ENCODE results near the gene ZNF672. TPM values are rescaled to one million over a fixed set of nuclear protein-coding genes. Genes with fewer than 3 reads are reported as not detected.

The ZNF672 gene
- total and polyA plus RNA-seq, 2 of the 13 experiments (the other 11 are each of a cell fraction or from before 2014, with no cell fraction given) = 17.2 to 22.9 TPM

DNA sequence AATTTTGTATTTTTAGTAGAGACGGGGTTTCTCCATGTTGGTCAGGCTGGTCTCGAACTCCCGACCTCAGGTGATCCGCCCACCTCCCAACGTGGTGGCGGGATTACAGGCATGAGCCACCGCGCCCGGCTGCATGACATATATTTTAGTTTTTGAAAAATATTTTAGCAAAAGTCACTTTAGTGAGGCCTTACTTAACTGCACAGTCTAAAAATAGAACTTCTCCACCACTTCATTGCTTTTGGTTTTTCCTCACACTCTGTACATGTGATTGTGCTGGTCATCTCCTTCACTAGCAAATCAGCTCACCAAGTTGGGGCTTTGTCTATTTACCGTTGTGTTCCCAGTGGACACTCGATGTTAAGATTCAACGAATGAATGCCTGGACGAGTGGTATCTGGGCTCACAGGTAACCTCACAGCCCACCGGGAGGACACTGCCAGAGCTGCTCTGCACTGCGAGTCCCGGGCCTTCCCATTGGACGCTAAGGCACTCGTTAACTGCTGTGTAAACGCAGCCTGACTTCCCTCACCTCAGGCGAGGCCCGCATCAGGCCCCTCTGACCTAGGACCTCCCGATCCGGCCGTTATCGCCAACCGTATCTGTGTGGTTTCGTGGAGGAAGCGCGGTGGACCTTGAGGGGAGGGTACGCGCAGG lies 34.9 kb downstream of the ZNF672 start (continued):
- TF ChIP-seq ZNF446 (CRISPR knock-in tag; IDR thresholded peaks at IDR 0.05) (no peak), NR2F2 (IDR thresholded peaks at IDR 0.05; ENCODE audit: borderline replicate concordance, low read depth) (no peak), MAX (IDR thresholded peaks at IDR 0.05) (peak; percentile 45; the same call in 1 of the 2 replicates), ZFP36 (IDR thresholded peaks at IDR 0.05; ENCODE audit: borderline replicate concordance, low read depth, low read length, partially characterized antibody) (no peak), ARNTL (CRISPR knock-in tag; IDR thresholded peaks at IDR 0.05) (no peak), HNF4A (CRISPR knock-in tag; IDR thresholded peaks at IDR 0.05) (no peak), ZNF326 (CRISPR knock-in tag; IDR thresholded peaks at IDR 0.05; ENCODE audit: borderline replicate concordance) (no peak), PTBP1 (IDR thresholded peaks at IDR 0.05; ENCODE audit: low read depth, low read length, poor library complexity, severe bottlenecking) (no peak), RBFOX2 (IDR thresholded peaks at IDR 0.05; ENCODE audit: low read depth, low read length) (no peak), ZNF557 (CRISPR knock-in tag; IDR thresholded peaks at IDR 0.05) (no peak), RBAK (CRISPR knock-in tag; IDR thresholded peaks at IDR 0.05) (no peak), ZNF816 (CRISPR knock-in tag; IDR thresholded peaks at IDR 0.05; ENCODE audit: borderline replicate concordance) (no peak), SATB2 (CRISPR knock-in tag; IDR thresholded peaks at IDR 0.05) (no peak), HOXA7 (CRISPR knock-in tag; IDR thresholded peaks at IDR 0.05) (no peak), CHCHD3 (CRISPR knock-in tag; IDR thresholded peaks at IDR 0.05) (no peak), KAT8 (CRISPR knock-in tag; IDR thresholded peaks at IDR 0.05) (no peak), ELF1 (CRISPR knock-in tag; IDR thresholded peaks at IDR 0.05) (no peak), ZSCAN20 (CRISPR knock-in tag; IDR thresholded peaks at IDR 0.05; ENCODE audit: borderline replicate concordance) (no peak), SKI (IDR thresholded peaks at IDR 0.05; ENCODE audit: partially characterized antibody) (no peak), ZNF292 (CRISPR knock-in tag; IDR thresholded peaks at IDR 0.05; ENCODE audit: borderline replicate concordance, low read depth) (peak; percentile 17; the same call in 1 of the 2 replicates), ZNF33A (CRISPR knock-in tag; IDR thresholded peaks at IDR 0.05; ENCODE audit: borderline replicate concordance) (no peak)
- TF ChIP-seq, protein P1, sequence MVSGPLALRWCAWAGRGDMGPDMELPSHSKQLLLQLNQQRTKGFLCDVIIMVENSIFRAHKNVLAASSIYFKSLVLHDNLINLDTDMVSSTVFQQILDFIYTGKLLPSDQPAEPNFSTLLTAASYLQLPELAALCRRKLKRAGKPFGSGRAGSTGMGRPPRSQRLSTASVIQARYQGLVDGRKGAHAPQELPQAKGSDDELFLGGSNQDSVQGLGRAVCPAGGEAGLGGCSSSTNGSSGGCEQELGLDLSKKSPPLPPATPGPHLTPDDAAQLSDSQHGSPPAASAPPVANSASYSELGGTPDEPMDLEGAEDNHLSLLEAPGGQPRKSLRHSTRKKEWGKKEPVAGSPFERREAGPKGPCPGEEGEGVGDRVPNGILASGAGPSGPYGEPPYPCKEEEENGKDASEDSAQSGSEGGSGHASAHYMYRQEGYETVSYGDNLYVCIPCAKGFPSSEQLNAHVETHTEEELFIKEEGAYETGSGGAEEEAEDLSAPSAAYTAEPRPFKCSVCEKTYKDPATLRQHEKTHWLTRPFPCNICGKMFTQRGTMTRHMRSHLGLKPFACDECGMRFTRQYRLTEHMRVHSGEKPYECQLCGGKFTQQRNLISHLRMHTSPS (CRISPR knock-in tag; IDR thresholded peaks at IDR 0.05; ENCODE audit: low read depth) = no peak
- TF ChIP-seq, protein P2, sequence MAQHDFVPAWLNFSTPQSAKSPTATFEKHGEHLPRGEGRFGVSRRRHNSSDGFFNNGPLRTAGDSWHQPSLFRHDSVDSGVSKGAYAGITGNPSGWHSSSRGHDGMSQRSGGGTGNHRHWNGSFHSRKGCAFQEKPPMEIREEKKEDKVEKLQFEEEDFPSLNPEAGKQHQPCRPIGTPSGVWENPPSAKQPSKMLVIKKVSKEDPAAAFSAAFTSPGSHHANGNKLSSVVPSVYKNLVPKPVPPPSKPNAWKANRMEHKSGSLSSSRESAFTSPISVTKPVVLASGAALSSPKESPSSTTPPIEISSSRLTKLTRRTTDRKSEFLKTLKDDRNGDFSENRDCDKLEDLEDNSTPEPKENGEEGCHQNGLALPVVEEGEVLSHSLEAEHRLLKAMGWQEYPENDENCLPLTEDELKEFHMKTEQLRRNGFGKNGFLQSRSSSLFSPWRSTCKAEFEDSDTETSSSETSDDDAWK (CRISPR knock-in tag; IDR thresholded peaks at IDR 0.05) = no peak
- TF ChIP-seq, protein P3, sequence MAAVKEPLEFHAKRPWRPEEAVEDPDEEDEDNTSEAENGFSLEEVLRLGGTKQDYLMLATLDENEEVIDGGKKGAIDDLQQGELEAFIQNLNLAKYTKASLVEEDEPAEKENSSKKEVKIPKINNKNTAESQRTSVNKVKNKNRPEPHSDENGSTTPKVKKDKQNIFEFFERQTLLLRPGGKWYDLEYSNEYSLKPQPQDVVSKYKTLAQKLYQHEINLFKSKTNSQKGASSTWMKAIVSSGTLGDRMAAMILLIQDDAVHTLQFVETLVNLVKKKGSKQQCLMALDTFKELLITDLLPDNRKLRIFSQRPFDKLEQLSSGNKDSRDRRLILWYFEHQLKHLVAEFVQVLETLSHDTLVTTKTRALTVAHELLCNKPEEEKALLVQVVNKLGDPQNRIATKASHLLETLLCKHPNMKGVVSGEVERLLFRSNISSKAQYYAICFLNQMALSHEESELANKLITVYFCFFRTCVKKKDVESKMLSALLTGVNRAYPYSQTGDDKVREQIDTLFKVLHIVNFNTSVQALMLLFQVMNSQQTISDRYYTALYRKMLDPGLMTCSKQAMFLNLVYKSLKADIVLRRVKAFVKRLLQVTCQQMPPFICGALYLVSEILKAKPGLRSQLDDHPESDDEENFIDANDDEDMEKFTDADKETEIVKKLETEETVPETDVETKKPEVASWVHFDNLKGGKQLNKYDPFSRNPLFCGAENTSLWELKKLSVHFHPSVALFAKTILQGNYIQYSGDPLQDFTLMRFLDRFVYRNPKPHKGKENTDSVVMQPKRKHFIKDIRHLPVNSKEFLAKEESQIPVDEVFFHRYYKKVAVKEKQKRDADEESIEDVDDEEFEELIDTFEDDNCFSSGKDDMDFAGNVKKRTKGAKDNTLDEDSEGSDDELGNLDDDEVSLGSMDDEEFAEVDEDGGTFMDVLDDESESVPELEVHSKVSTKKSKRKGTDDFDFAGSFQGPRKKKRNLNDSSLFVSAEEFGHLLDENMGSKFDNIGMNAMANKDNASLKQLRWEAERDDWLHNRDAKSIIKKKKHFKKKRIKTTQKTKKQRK (IDR thresholded peaks at IDR 0.05; ENCODE audit: low read length) = no peak
- TF ChIP-seq, protein P4, sequence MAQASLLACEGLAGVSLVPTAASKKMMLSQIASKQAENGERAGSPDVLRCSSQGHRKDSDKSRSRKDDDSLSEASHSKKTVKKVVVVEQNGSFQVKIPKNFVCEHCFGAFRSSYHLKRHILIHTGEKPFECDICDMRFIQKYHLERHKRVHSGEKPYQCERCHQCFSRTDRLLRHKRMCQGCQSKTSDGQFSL (CRISPR knock-in tag; IDR thresholded peaks at IDR 0.05) = no peak

Data from HepG2 (cell line).